Memory B cell (primary cell): ENCODE measurements around the gene CACNA2D2.

ENCODE experiments used
- ATAC-seq: fragments of 150-1000 bp; cut with Tn5 transposase; 2 replicates; pipeline ENCODE4 v1.10.0; 2021; ENCODE audit warnings: low read depth, mild to moderate bottlenecking, moderate library complexity
- DNase-seq, 2 donors: peaks; one replicate each; pipeline ENCODE4 v3.0.0; 2022; ENCODE audit warnings: low spot score in 2 of 2
- H3K27ac Mint-ChIP-seq: one replicate; pipeline ENCODE4 v1.8.0; 2022; ENCODE audit warnings: mild to moderate bottlenecking, moderate library complexity, mixed read lengths
- H3K27me3 Mint-ChIP-seq: one replicate; pipeline ENCODE4 v1.8.0; 2022; ENCODE audit warnings: mixed read lengths
- H3K36me3 Mint-ChIP-seq: one replicate; pipeline ENCODE4 v1.8.0; 2022; ENCODE audit warnings: mild to moderate bottlenecking, mixed read lengths
- H3K4me1 Mint-ChIP-seq: one replicate; pipeline ENCODE4 v1.8.0; 2022; ENCODE audit warnings: mixed read lengths
- H3K4me3 Mint-ChIP-seq: one replicate; pipeline ENCODE4 v1.8.0; 2022; ENCODE audit warnings: mild to moderate bottlenecking, moderate library complexity, mixed read lengths
- H3K9me3 Mint-ChIP-seq: one replicate; pipeline ENCODE4 v1.8.0; 2022; ENCODE audit warnings: mixed read lengths

The CACNA2D2 gene

GRCh38 chr3:50340147-50340447, 163.3 kb downstream of the CACNA2D2 start:
- Mint-ChIP-seq H3K4me1 (peaks cover 34% of the 10 kb centered on the region), H3K9me3 (no peaks in the 10 kb centered on the region), H3K36me3 (peaks cover 6% of the 10 kb centered on the region), H3K27ac (peak overlapping the region; percentile 99), H3K4me3 (peak overlapping the region; percentile 97), H3K27me3 (no peaks in the 10 kb centered on the region)
- DNase-seq (no peak), ATAC-seq (no peak)

- DNase-seq (no peak), ATAC-seq (no peak)
- peak overlapping the region; percentile 99 for H3K27ac Mint-ChIP-seq
- H3K9me3 Mint-ChIP-seq: no peaks in the 10 kb centered on the region
- H3K27me3 Mint-ChIP-seq: no peaks in the 10 kb centered on the region
- H3K4me1 Mint-ChIP-seq: peaks cover 34% of the 10 kb centered on the region
- H3K4me3 Mint-ChIP-seq: peak overlapping the region; percentile 97
- H3K36me3 Mint-ChIP-seq: peaks cover 6% of the 10 kb centered on the region
Measured at GRCh38 chr3:50339485-50340146, 163.8 kb downstream of the CACNA2D2 start.

DNA sequence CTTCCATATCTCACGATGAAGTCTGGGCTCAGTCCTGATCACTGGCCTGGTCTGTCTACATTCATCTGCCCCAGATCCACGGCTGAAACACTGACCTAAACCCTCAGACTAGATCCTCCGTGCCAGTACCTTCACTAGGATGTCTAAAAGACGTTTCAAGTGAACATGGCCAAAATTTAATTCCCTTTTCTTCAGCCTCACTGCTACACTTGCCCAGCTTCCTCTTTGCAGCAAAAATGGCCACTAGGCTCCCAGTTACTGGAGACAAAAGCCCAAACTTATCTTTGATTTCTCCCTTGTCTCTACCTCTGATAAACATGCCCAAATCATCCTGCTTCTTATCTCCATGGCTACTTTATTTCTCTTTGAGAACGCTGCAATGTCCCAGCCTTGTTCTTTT, 164.5 kb downstream of the CACNA2D2 start:
- no peaks in the 10 kb centered on the region for H3K27me3 Mint-ChIP-seq
- peak overlapping the region; percentile 97 for H3K4me3 Mint-ChIP-seq
- peak overlapping the region; percentile 99 for H3K27ac Mint-ChIP-seq
- DNase-seq (no peak), ATAC-seq (no peak)
- peaks cover 8% of the 10 kb centered on the region for H3K36me3 Mint-ChIP-seq
- H3K4me1 Mint-ChIP-seq: peaks cover 37% of the 10 kb centered on the region
- no peaks in the 10 kb centered on the region for H3K9me3 Mint-ChIP-seq

DNA sequence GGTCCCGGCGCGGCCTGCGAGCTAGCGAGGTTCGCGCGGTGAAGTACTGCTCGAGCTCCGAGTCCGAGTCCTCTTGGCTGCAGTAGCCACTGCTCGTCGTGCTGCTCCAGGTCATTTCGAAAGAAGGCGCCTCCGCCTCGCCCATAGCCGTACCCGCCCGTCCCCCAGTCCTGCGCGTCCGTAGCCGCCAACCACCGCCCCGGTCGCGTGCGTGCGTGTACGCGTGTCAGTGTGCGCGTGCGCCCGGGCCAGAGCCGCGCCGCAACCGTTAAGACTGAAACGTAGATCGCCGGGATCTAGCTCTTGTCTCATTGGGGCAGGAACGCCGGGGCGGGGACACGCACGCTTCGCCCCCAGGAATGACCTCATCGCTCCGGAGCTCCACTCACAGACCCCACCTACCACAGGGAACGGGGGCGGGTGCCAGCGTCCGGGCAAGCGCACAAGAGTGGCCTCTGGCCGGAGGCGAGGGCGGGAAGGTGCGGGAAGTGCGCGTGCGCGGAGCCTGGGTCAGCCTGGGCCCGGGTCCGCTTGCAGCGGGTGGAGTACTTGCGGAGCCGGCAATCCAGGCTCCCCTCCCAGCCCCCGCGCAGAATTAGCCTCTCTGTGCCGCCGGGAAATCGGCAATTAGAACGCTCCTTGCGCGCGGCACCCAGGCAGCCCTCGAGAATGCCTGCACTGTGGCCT, 166.1 kb downstream of the CACNA2D2 start:
- ATAC-seq (peak; percentile 77), DNase-seq (peak; percentile 81 to 90)
- Mint-ChIP-seq H3K4me3 (peak overlapping the region; percentile 97), H3K9me3 (no peaks in the 10 kb centered on the region), H3K4me1 (peaks cover 30% of the 10 kb centered on the region), H3K36me3 (peaks cover 8% of the 10 kb centered on the region), H3K27me3 (no peaks in the 10 kb centered on the region), H3K27ac (peak overlapping the region; percentile 99)

GRCh38 chr3:50336452-50337174, 166.8 kb downstream of the CACNA2D2 start:
- H3K9me3 Mint-ChIP-seq: no peaks in the 10 kb centered on the region
- peak; percentile 36 for ATAC-seq
- no peaks in the 10 kb centered on the region for H3K27me3 Mint-ChIP-seq
- peaks cover 30% of the 10 kb centered on the region for H3K4me1 Mint-ChIP-seq
- peaks cover 8% of the 10 kb centered on the region for H3K36me3 Mint-ChIP-seq
- H3K4me3 Mint-ChIP-seq: peak overlapping the region; percentile 97
- no peak for DNase-seq
- peak overlapping the region; percentile 99 for H3K27ac Mint-ChIP-seq

DNA sequence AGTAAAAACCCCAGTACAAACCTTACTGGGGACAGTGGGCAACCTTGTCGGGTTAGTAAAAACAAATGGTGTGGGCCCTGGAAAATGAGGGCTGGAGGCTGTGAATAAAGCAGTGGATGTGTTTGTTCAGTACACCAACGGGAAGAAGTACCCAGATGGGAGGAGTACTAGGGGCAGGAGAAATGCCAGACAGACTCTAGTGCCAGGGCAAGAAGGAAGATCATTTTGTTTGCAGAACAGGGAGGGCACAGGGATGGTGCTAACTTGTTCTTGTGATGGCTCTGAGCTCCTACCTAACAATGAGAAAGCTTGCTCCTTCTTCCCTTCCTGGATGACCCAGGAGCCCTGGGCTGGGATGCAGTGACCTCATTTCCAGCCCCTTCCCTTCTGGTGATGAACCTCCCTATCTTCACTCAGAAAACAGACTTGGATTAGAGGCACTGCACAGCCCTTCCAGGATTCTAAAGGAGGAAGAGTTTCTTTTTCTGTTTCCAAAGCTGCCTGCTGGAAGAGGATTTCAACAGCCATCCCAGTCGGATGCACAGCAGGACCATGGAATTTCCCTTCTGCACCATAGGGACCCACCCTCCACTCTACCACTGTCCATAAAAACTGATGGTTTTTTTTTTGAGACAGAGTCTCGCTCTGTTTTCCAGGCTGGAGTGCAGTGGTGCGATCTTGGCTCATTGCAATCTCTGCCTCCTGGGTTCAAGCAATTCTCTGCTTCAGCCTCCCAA, 168.9 kb downstream of the CACNA2D2 start:
- DNase-seq (no peak), ATAC-seq (no peak)
- no peaks in the 10 kb centered on the region for H3K9me3 Mint-ChIP-seq
- H3K4me3 Mint-ChIP-seq: peak overlapping the region; percentile 21
- peaks cover 17% of the 10 kb centered on the region for H3K36me3 Mint-ChIP-seq
- no peaks in the 10 kb centered on the region for H3K27me3 Mint-ChIP-seq
- H3K4me1 Mint-ChIP-seq: peaks cover 20% of the 10 kb centered on the region
- no peak overlapping the region for H3K27ac Mint-ChIP-seq

- H3K4me1 Mint-ChIP-seq: peaks cover 16% of the 10 kb centered on the region
- H3K9me3 Mint-ChIP-seq: no peaks in the 10 kb centered on the region
- H3K27ac Mint-ChIP-seq: peak overlapping the region; percentile 31
- H3K36me3 Mint-ChIP-seq: peaks cover 15% of the 10 kb centered on the region
- no peaks in the 10 kb centered on the region for H3K27me3 Mint-ChIP-seq
- no peak overlapping the region for H3K4me3 Mint-ChIP-seq
- DNase-seq: no peak
- ATAC-seq: no peak
Measured at GRCh38 chr3:50333744-50334328, 169.6 kb downstream of the CACNA2D2 start.

DNA sequence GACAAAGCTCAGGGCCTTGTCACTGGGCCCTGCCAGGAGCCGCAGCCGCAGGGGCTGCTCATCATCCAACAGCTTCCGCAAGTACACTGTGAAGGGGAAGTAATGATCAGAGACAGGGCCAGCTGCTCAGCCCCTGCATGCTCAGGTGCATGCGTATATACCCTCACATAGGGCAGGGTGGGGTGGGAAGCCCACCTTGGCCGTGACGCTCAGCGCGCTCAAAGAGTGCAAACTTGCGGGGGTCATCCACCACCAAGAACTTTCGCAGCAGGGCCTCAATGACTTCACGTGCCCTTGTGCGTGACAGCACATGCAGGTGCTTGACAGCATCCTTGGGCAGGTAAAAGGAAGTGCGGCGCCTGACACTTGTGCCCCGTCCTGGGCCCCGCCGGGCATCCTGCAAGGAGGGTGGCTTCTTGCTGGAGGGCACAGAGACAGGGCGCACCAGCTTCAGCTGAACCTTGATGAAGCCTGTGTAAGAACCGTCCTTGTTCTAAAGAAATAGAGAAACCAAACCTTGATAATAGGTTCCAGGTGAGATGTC, 172.0 kb downstream of the CACNA2D2 start:
- ATAC-seq: no peak
- Mint-ChIP-seq H3K27ac (no peak overlapping the region), H3K36me3 (peaks cover 11% of the 10 kb centered on the region), H3K4me3 (no peak overlapping the region), H3K27me3 (no peaks in the 10 kb centered on the region), H3K9me3 (no peaks in the 10 kb centered on the region), H3K4me1 (peaks cover 13% of the 10 kb centered on the region)
- no peak for DNase-seq

- Mint-ChIP-seq H3K4me1 (peaks cover 14% of the 10 kb centered on the region), H3K36me3 (peaks cover 11% of the 10 kb centered on the region), H3K4me3 (no peak overlapping the region), H3K27me3 (no peaks in the 10 kb centered on the region), H3K27ac (no peak overlapping the region), H3K9me3 (no peaks in the 10 kb centered on the region)
- ATAC-seq (no peak), DNase-seq (no peak)
Measured at GRCh38 chr3:50330330-50330729, 173.1 kb downstream of the CACNA2D2 start.

GRCh38 chr3:50327943-50328691, 175.3 kb downstream of the CACNA2D2 start, which contains the start of gene TUSC2:
TSS of gene TUSC2 (minus strand) at chr3:50328223. CDS start at chr3:50328099, 124 bp downstream.
- no peaks in the 10 kb centered on the region for H3K9me3 Mint-ChIP-seq
- H3K27me3 Mint-ChIP-seq: no peaks in the 10 kb centered on the region
- DNase-seq (peak; percentile 89 to 92), ATAC-seq (peak; percentile 95)
- peaks cover 9% of the 10 kb centered on the region for H3K36me3 Mint-ChIP-seq
- H3K4me3 Mint-ChIP-seq: peak within 1 kb of the TSS; percentile 85
- peak within 1 kb of the TSS; percentile 43 for H3K27ac Mint-ChIP-seq
- H3K4me1 Mint-ChIP-seq: peaks cover 14% of the 10 kb centered on the region

GRCh38 chr3:50327129-50327528, 176.3 kb downstream of the CACNA2D2 start:
- ATAC-seq (no peak), DNase-seq (no peak)
- peaks cover 9% of the 10 kb centered on the region for H3K36me3 Mint-ChIP-seq
- peak overlapping the region; percentile 85 for H3K4me3 Mint-ChIP-seq
- H3K27ac Mint-ChIP-seq: no peak overlapping the region
- H3K4me1 Mint-ChIP-seq: peaks cover 16% of the 10 kb centered on the region
- no peaks in the 10 kb centered on the region for H3K9me3 Mint-ChIP-seq
- no peaks in the 10 kb centered on the region for H3K27me3 Mint-ChIP-seq

GRCh38 chr3:50326182-50326541, 177.3 kb downstream of the CACNA2D2 start:
- H3K27ac Mint-ChIP-seq: no peak overlapping the region
- no peak for ATAC-seq
- H3K36me3 Mint-ChIP-seq: peaks cover 5% of the 10 kb centered on the region

More at GRCh38 chr3:50326182-50326541, 177.3 kb downstream of the CACNA2D2 start:
- Mint-ChIP-seq H3K4me1 (peaks cover 16% of the 10 kb centered on the region), H3K9me3 (no peaks in the 10 kb centered on the region), H3K4me3 (no peak overlapping the region), H3K27me3 (no peaks in the 10 kb centered on the region)
- DNase-seq: no peak
